H9 (cell line): ENCODE results near the gene IL31RA. TPM values are rescaled to one million over a fixed set of nuclear protein-coding genes. Genes with fewer than 3 reads are reported as not detected.

ENCODE experiments used
- DNase-seq: peaks from one replicate; pipeline ENCODE4 v3.0.0-alpha.2; 2017
- H2AFZ ChIP-seq: one replicate; pipeline ENCODE4 v1.6.1; 2013; ENCODE audit warnings: mild to moderate bottlenecking, low read length, control low read depth, moderate library complexity
- H2AK5ac ChIP-seq: 2 replicates; pipeline ENCODE4 v1.6.1; 2013; ENCODE audit warnings: low read length, control low read depth, mixed read lengths; ENCODE audit not compliant: insufficient read length
- H2BK120ac ChIP-seq: one replicate; pipeline ENCODE4 v1.6.1; 2013; ENCODE audit warnings: low read depth, mild to moderate bottlenecking, low read length, control low read depth, inconsistent platforms; ENCODE audit not compliant: poor library complexity, severe bottlenecking
- H2BK12ac ChIP-seq: 2 replicates; pipeline ENCODE4 v1.6.1; 2013; ENCODE audit warnings: low read length, control low read depth, mixed read lengths, low read depth; ENCODE audit not compliant: insufficient read length
- H2BK15ac ChIP-seq: 2 replicates; pipeline ENCODE4 v1.6.1; 2013; ENCODE audit warnings: low read depth, low read length, control low read depth
- H2BK20ac ChIP-seq: one replicate; pipeline ENCODE4 v1.6.1; 2013; ENCODE audit warnings: low read depth, mild to moderate bottlenecking, low read length, control low read depth, inconsistent platforms; ENCODE audit not compliant: poor library complexity, severe bottlenecking
- H2BK5ac ChIP-seq: 2 replicates; pipeline ENCODE4 v1.6.1; 2013; ENCODE audit warnings: low read length, control low read depth, mixed read lengths; ENCODE audit not compliant: insufficient read length
- H3K14ac ChIP-seq: 2 replicates; pipeline ENCODE4 v1.6.1; 2013; ENCODE audit warnings: low read length, control low read depth; ENCODE audit not compliant: insufficient read depth
- H3K18ac ChIP-seq: 2 replicates; pipeline ENCODE4 v1.6.1; 2013; ENCODE audit warnings: low read depth, mild to moderate bottlenecking, mixed read lengths, low read length, control low read depth; ENCODE audit not compliant: insufficient read length
- H3K23ac ChIP-seq: 2 replicates; pipeline ENCODE4 v1.6.1; 2013; ENCODE audit warnings: low read length, control low read depth, mixed read lengths, low read depth; ENCODE audit not compliant: insufficient read length
- H3K23me2 ChIP-seq: 2 replicates; pipeline ENCODE4 v1.6.1; 2013; ENCODE audit warnings: low read depth, mild to moderate bottlenecking, mixed read lengths, low read length, control low read depth; ENCODE audit not compliant: insufficient read length, poor library complexity, severe bottlenecking
- H3K27ac ChIP-seq: 2 replicates; pipeline ENCODE4 v1.5.1; 2013; ENCODE audit warnings: low read length, control low read depth, mixed read lengths, low read depth; ENCODE audit not compliant: insufficient read length
- H3K27me3 ChIP-seq: 2 replicates; pipeline ENCODE4 v1.6.1; 2013; ENCODE audit warnings: low read length, control low read depth, inconsistent platforms; ENCODE audit not compliant: insufficient read depth
- H3K4ac ChIP-seq: 2 replicates; pipeline ENCODE4 v1.6.1; 2013; ENCODE audit warnings: low read depth, mild to moderate bottlenecking, control low read depth, inconsistent platforms, low read length, moderate library complexity
- H3K4me1 ChIP-seq: 2 replicates; pipeline ENCODE4 v1.6.1; 2013; ENCODE audit warnings: low read length, control low read depth, inconsistent platforms; ENCODE audit not compliant: insufficient read depth
- H3K4me2 ChIP-seq: 2 replicates; pipeline ENCODE4 v1.6.1; 2013; ENCODE audit warnings: low read length, control low read depth, mixed read lengths; ENCODE audit not compliant: insufficient read length, insufficient read depth
- H3K56ac ChIP-seq: 2 replicates; pipeline ENCODE4 v1.6.1; 2013; ENCODE audit warnings: low read depth, mild to moderate bottlenecking, mixed read lengths, low read length, control low read depth; ENCODE audit not compliant: insufficient read length
- H3K79me1 ChIP-seq: 2 replicates; pipeline ENCODE4 v1.6.1; 2013; ENCODE audit warnings: low read depth, mild to moderate bottlenecking, moderate library complexity, low read length, control low read depth, inconsistent platforms; ENCODE audit not compliant: insufficient read depth, poor library complexity, severe bottlenecking
- H3K79me2 ChIP-seq: 2 replicates; pipeline ENCODE4 v1.6.1; 2013; ENCODE audit warnings: low read length, control low read depth, inconsistent platforms; ENCODE audit not compliant: insufficient read depth
- H3K9ac ChIP-seq: 2 replicates; pipeline ENCODE4 v1.6.1; 2013; ENCODE audit warnings: low read length, control low read depth, mixed read lengths; ENCODE audit not compliant: insufficient read length; ENCODE audit errors: extremely low read depth
- H3K9me3 ChIP-seq: one replicate; pipeline ENCODE4 v1.6.1; 2013; ENCODE audit warnings: low read depth, low read length, inconsistent platforms; ENCODE audit not compliant: control insufficient read depth
- H3T11ph ChIP-seq: one replicate; pipeline ENCODE4 v1.6.1; 2013; ENCODE audit warnings: mild to moderate bottlenecking, low read length, control low read depth, inconsistent platforms
- H4K20me1 ChIP-seq: one replicate; pipeline ENCODE4 v1.6.1; 2013; ENCODE audit not compliant: control insufficient read depth, insufficient read length, insufficient read depth
- H4K5ac ChIP-seq: 2 replicates; pipeline ENCODE4 v1.6.1; 2013; ENCODE audit warnings: low read depth, mild to moderate bottlenecking, mixed read lengths, low read length, control low read depth; ENCODE audit not compliant: insufficient read length
- H4K8ac ChIP-seq: replicated peaks from 2 replicates; pipeline ENCODE4 v1.6.1; 2013; ENCODE audit warnings: low read length, control low read depth, mixed read lengths, low read depth; ENCODE audit not compliant: insufficient read length
- H4K91ac ChIP-seq: 2 replicates; pipeline ENCODE4 v1.6.1; 2013; ENCODE audit warnings: low read depth, mild to moderate bottlenecking, moderate library complexity, mixed read lengths, low read length, control low read depth; ENCODE audit not compliant: insufficient read length
- H3K27ac Mint-ChIP-seq, 3 experiments: 2 replicates in 2 of 3; 3 replicates in 1 of 3; pipeline ENCODE4 v1.8.0; 2020 to 2021; ENCODE audit warnings: mixed read lengths in 3 of 3, mild to moderate bottlenecking in 1 of 3, moderate library complexity in 1 of 3
- H3K27me3 Mint-ChIP-seq: 2 replicates; pipeline ENCODE4 v1.8.0; 2021; ENCODE audit warnings: low read depth, mild to moderate bottlenecking, moderate library complexity, mixed read lengths
- H3K36me3 Mint-ChIP-seq, 3 experiments: 2 replicates in 2 of 3; 3 replicates in 1 of 3; pipeline ENCODE4 v1.8.0; 2020 to 2021; ENCODE audit warnings: low read depth in 3 of 3, mixed read lengths in 3 of 3; ENCODE audit not compliant: insufficient read depth in 1 of 3
- H3K4me1 Mint-ChIP-seq, 2 experiments: 2 replicates each; pipeline ENCODE4 v1.8.0; 2020; ENCODE audit warnings: mixed read lengths in 2 of 2
- H3K4me3 Mint-ChIP-seq, 2 experiments: 2 replicates in 1 of 2; 3 replicates in 1 of 2; pipeline ENCODE4 v1.8.0; 2020 to 2021; ENCODE audit warnings: mild to moderate bottlenecking in 2 of 2, mixed read lengths in 2 of 2, moderate library complexity in 1 of 2
- H3K9me3 Mint-ChIP-seq, 2 experiments: 2 replicates in 1 of 2; 3 replicates in 1 of 2; pipeline ENCODE4 v1.8.0; 2020; ENCODE audit warnings: mild to moderate bottlenecking in 2 of 2, mixed read lengths in 2 of 2, moderate library complexity in 1 of 2
- CTCF ChIP-seq: fragments of 200-600 bp; sonication (generic); conservative IDR thresholded peaks from 3 replicates; pipeline ENCODE4 v1.8.0; 2021; ENCODE audit warnings: antibody characterized with exemption, mild to moderate bottlenecking
- WGBS: extraction: QIAGEN DNeasy Blood & Tissue Kit; methylation state at CpG from one replicate; pipeline ENCODE4 v1.1.7; 2013; ENCODE audit warnings: missing lambda C conversion rate, low lambda C conversion rate, mixed read lengths; ENCODE audit not compliant: insufficient read length; ENCODE audit errors: extremely low coverage; 5-methylcytosine and 5-hydroxymethylcytosine counted together
- total RNA-seq: library from RNA; stranded (reverse); gene quantifications from 2 replicates; pipeline ENCODE4 v1.2.1, GENCODE V29; 2021

Gene IL31RA
- total RNA-seq, 1 experiment from 2014 or later: 0.11 TPM

GRCh38 chr5:55851675-55851979 lies 470 bp downstream of the IL31RA start:
- Histone ChIP-seq H3K4me1 (no peaks in the 10 kb centered on the region), H3K18ac (no peak overlapping the region), H2BK5ac (no peak overlapping the region), H4K20me1 (no peaks in the 10 kb centered on the region), H4K8ac (no peak overlapping the region), H3K56ac (no peak overlapping the region), H3T11ph (no peak overlapping the region), H2BK20ac (no peak overlapping the region), H3K9ac (no peak overlapping the region), H3K27me3 (no peaks in the 10 kb centered on the region), H2BK12ac (no peak overlapping the region), H4K5ac (no peak overlapping the region), H3K14ac (no peak overlapping the region), H3K9me3 (no peaks in the 10 kb centered on the region), H3K23me2 (no peaks in the 10 kb centered on the region), H3K4me2 (no peak overlapping the region), H3K79me1 (no peaks in the 10 kb centered on the region), H4K91ac (no peak overlapping the region), H3K23ac (no peak overlapping the region), H3K4ac (no peak overlapping the region), H3K79me2 (no peaks in the 10 kb centered on the region), H2BK120ac (no peak overlapping the region), H3K27ac (no peak overlapping the region), H2BK15ac (no peak overlapping the region), H2AFZ (no peak overlapping the region), H2AK5ac (no peak overlapping the region)
- no peak for DNase-seq
- H3K4me1 Mint-ChIP-seq: peaks cover 4 to 5% of the 10 kb centered on the region in 2 experiments; a peak in 1 of 4 replicates
- H3K36me3 Mint-ChIP-seq: no peaks in the 10 kb centered on the region
- no CpG with 5 or more reads among the region's 2 CpGs for WGBS
- no peaks in the 10 kb centered on the region; a peak in 1 of 5 replicates for H3K9me3 Mint-ChIP-seq
- H3K27me3 Mint-ChIP-seq: no peaks in the 10 kb centered on the region
- H3K27ac Mint-ChIP-seq: no peak overlapping the region
- H3K4me3 Mint-ChIP-seq: no peak overlapping the region
- no peak for TF ChIP-seq CTCF
